ENCODE data around the gene VPS54. TPM values are rescaled to one million over a fixed set of nuclear protein-coding genes. Genes with fewer than 3 reads are reported as not detected.

The VPS54 gene
- polyA plus RNA-seq, 1 donor (not counting 4 experiments of a cell fraction or from before 2014, with no cell fraction given) = 18.2 TPM

DNA sequence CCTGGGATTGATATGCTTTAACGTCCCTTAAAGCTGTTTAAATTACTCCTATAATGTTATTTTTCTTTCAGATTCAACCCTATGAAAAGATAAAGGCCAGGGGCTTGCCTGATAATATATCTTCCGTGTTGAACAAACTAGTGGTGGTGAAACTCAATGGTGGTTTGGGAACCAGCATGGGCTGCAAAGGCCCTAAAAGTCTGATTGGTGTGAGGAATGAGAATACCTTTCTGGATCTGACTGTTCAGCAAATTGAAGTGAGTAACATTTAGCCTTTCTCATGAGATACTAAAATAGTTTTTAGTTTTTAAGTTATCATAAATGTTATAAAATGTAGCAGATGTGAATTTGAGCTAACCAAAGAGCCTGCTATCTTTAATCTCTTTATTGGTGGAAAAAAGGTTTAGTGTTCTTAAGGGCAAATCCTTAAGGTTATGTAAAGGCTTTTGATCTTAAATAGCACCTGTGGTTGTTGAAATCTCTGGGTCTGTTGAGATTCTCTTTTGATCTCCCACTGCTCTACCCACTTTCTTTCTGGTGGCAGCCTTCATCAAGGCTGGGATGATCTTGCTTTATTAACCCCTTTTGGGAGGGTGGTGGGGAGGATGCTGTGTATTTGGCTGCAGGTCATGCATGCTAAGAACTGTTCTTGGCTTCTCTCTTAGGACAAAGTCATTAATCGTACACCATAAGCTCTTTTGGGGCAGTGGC, 136.7 kb downstream of the VPS54 start:
- no peak overlapping the region for H3K4me2 ChIP-seq (ENCODE audit: control insufficient read depth, extremely low read depth, insufficient read depth, low read depth, low read length)
- FAIRE-seq = no peak
- no peaks in the 10 kb centered on the region for H3K9me1 ChIP-seq (ENCODE audit: control insufficient read depth, extremely low read depth, insufficient read depth, low read length)
- no peaks in the 10 kb centered on the region for H3K27me3 ChIP-seq (ENCODE audit: control insufficient read depth, extremely low read depth, insufficient read depth, low read length)
- H3K4me1 ChIP-seq (ENCODE audit: control insufficient read depth, extremely low read depth, insufficient read depth, low read length) = no peaks in the 10 kb centered on the region
- H3K9me3 ChIP-seq (ENCODE audit: control insufficient read depth, low read depth, low read length) = no peaks in the 10 kb centered on the region
- no peak overlapping the region for H2AFZ ChIP-seq (ENCODE audit: control insufficient read depth, low read length)
- TF ChIP-seq EZH2 (IDR thresholded peaks at IDR 0.05; ENCODE audit: low read length) = no peak
- H3K27ac ChIP-seq (ENCODE audit: control insufficient read depth, insufficient read depth, low read length) = no peak overlapping the region
- peaks cover 19 to 22% of the 10 kb centered on the region in 2 experiments for H3K36me3 ChIP-seq (ENCODE audit: control insufficient read depth in 2 of 2, extremely low read depth in 1 of 2, insufficient read depth in 2 of 2, low read length in 2 of 2)
- no peak overlapping the region for H3K9ac ChIP-seq (ENCODE audit: control insufficient read depth, extremely low read depth, insufficient read depth, low read length)
- no peaks in the 10 kb centered on the region for H4K20me1 ChIP-seq (ENCODE audit: control insufficient read depth, extremely low read depth, insufficient read depth, low read length)
- DNase-seq (ENCODE audit: low read depth, low spot score) = no peak
- peaks cover 22% of the 10 kb centered on the region for H3K79me2 ChIP-seq (ENCODE audit: control insufficient read depth, insufficient read depth, low read length)
- dilution Hi-C loops (cut with MboI; ENCODE audit: extremely low pct_ligation_motif_present, low sequenced_read_pairs) = no loop called here
- H3K4me3 ChIP-seq (ENCODE audit: control insufficient read depth in 2 of 3, extremely low read depth in 1 of 3, insufficient read depth in 2 of 3, low read depth in 1 of 3, low read length in 3 of 3) = no peak overlapping the region

DNA sequence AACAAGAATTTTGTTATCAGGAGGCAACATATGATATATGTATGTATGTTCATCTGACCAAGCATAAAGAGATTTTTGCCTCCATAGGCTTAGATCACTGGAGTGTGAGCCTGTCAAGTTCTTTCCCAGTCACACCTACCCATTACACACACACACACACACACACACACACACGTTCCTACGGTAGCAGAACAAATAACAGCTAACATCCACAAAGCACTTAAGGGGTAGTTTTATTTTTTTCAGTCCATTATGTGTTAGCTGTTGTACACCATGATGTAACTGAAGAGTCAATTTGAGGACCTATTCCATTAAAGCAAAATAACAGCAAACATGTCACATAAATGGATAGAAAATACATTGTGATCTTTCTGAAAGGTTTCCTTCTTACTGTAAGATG, 138.0 kb downstream of the VPS54 start:
- Histone ChIP-seq H3K79me2 (ENCODE audit: control insufficient read depth, insufficient read depth, low read length) (peaks cover 31% of the 10 kb centered on the region), H3K36me3 (ENCODE audit: control insufficient read depth in 2 of 2, extremely low read depth in 1 of 2, insufficient read depth in 2 of 2, low read length in 2 of 2) (peaks cover 16 to 19% of the 10 kb centered on the region in 2 experiments), H3K9me3 (ENCODE audit: control insufficient read depth, low read depth, low read length) (no peaks in the 10 kb centered on the region), H4K20me1 (ENCODE audit: control insufficient read depth, extremely low read depth, insufficient read depth, low read length) (no peaks in the 10 kb centered on the region), H3K4me3 (ENCODE audit: control insufficient read depth in 2 of 3, extremely low read depth in 1 of 3, insufficient read depth in 2 of 3, low read depth in 1 of 3, low read length in 3 of 3) (no peak overlapping the region), H3K9ac (ENCODE audit: control insufficient read depth, extremely low read depth, insufficient read depth, low read length) (no peak overlapping the region), H3K4me2 (ENCODE audit: control insufficient read depth, extremely low read depth, insufficient read depth, low read depth, low read length) (no peak overlapping the region), H3K27me3 (ENCODE audit: control insufficient read depth, extremely low read depth, insufficient read depth, low read length) (no peaks in the 10 kb centered on the region), H3K27ac (ENCODE audit: control insufficient read depth, insufficient read depth, low read length) (no peak overlapping the region), H2AFZ (ENCODE audit: control insufficient read depth, low read length) (no peak overlapping the region), H3K9me1 (ENCODE audit: control insufficient read depth, extremely low read depth, insufficient read depth, low read length) (no peaks in the 10 kb centered on the region), H3K4me1 (ENCODE audit: control insufficient read depth, extremely low read depth, insufficient read depth, low read length) (peaks cover 4% of the 10 kb centered on the region)
- FAIRE-seq (no peak), DNase-seq (ENCODE audit: low read depth, low spot score) (no peak)
- no peak for TF ChIP-seq EZH2 (IDR thresholded peaks at IDR 0.05; ENCODE audit: low read length)
- TF ChIP-seq, protein P1, sequence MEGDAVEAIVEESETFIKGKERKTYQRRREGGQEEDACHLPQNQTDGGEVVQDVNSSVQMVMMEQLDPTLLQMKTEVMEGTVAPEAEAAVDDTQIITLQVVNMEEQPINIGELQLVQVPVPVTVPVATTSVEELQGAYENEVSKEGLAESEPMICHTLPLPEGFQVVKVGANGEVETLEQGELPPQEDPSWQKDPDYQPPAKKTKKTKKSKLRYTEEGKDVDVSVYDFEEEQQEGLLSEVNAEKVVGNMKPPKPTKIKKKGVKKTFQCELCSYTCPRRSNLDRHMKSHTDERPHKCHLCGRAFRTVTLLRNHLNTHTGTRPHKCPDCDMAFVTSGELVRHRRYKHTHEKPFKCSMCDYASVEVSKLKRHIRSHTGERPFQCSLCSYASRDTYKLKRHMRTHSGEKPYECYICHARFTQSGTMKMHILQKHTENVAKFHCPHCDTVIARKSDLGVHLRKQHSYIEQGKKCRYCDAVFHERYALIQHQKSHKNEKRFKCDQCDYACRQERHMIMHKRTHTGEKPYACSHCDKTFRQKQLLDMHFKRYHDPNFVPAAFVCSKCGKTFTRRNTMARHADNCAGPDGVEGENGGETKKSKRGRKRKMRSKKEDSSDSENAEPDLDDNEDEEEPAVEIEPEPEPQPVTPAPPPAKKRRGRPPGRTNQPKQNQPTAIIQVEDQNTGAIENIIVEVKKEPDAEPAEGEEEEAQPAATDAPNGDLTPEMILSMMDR (optimal IDR thresholded peaks at IDR 0.05 in 1 of 3, IDR thresholded peaks at IDR 0.05 in 1 of 3, conservative IDR thresholded peaks at IDR 0.05 in 1 of 3; ENCODE audit: extremely low read depth in 1 of 3, insufficient read depth in 2 of 3, low read length in 3 of 3) = no peak
- dilution Hi-C loops (cut with MboI; ENCODE audit: extremely low pct_ligation_motif_present, low sequenced_read_pairs) = no loop called here
